Activated B cell treated with CpG ODN at 0.5 μM for 24 hours (primary cell): ENCODE results near the gene GTF2A1. TPM values are rescaled to one million over a fixed set of nuclear protein-coding genes. Genes with fewer than 3 reads are reported as not detected.
A peak's percentile ranks its signal among the peaks of the same experiment; 100 is the strongest.

Experiments used
- ATAC-seq: fragments of 200-7000 bp; cut with Tn5 transposase; one replicate; pipeline ENCODE4 v1.10.0; 2021; ENCODE audit warnings: low read depth, mild to moderate bottlenecking, moderate library complexity
- CTCF ChIA-PET: fragments of 350-600 bp; sonication (Branson Sonifier 250); formaldehyde crosslinking; loops from one replicate; lab custom pipeline; 2021; ENCODE audit warnings: antibody characterized with exemption; lab: Charles Lee
- POLR2A ChIA-PET: fragments of 350-600 bp; sonication (Branson Sonifier 250); formaldehyde crosslinking; loops from one replicate; lab custom pipeline; 2021; ENCODE audit warnings: antibody characterized with exemption; lab: Charles Lee
- DNase-seq: peaks from one replicate; pipeline ENCODE4 v3.0.0; 2022
- H3K27ac Mint-ChIP-seq: one replicate; pipeline ENCODE4 v1.8.0; 2020; ENCODE audit warnings: mixed read lengths
- H3K27me3 Mint-ChIP-seq: one replicate; pipeline ENCODE4 v1.8.0; 2021; ENCODE audit warnings: mixed read lengths
- H3K36me3 Mint-ChIP-seq: one replicate; pipeline ENCODE4 v1.8.0; 2021; ENCODE audit warnings: low read depth, mixed read lengths
- H3K4me1 Mint-ChIP-seq: one replicate; pipeline ENCODE4 v1.8.0; 2021; ENCODE audit warnings: mixed read lengths
- H3K4me3 Mint-ChIP-seq: one replicate; pipeline ENCODE4 v1.8.0; 2020; ENCODE audit warnings: mild to moderate bottlenecking, mixed read lengths
- H3K9me3 Mint-ChIP-seq: one replicate; pipeline ENCODE4 v1.8.0; 2020; ENCODE audit warnings: mixed read lengths
- CTCF ChIP-seq: fragments of 200-600 bp; IDR thresholded peaks from one replicate; pipeline ENCODE4 v1.8.0; 2022; ENCODE audit warnings: antibody characterized with exemption, mild to moderate bottlenecking
- intact Hi-C: fragments of 100-400 bp; cut with micrococcal nuclease; formaldehyde crosslinking; loops from one replicate; pipeline ENCODE4 v1.15.1; 2024
- total RNA-seq: library from RNA; stranded (reverse); gene quantifications from 2 replicates; pipeline ENCODE4 v1.2.3, GENCODE V29; 2022

The GTF2A1 gene
- total RNA-seq, 1 donor from 2014 or later, result 38.5 TPM

GRCh38 chr14:81211844-81212243, 8.9 kb downstream of the GTF2A1 start:
- DNase-seq (no peak), ATAC-seq (peak; percentile 80)
- peaks cover 11% of the 10 kb centered on the region for H3K9me3 Mint-ChIP-seq
- TF ChIP-seq CTCF, result no peak
- ChIA-PET CTCF (interaction anchor here (0.6 to 3.5 kb wide), 8 partner anchors 10 to 282 kb away, joined by 3 to 29 read pairs (median 5); no protein-coding TSS in a partner anchor), POLR2A (interaction anchor here (3.5 kb wide), 1 partner anchor 9 kb away, joined by 24 read pairs; the partner anchor contains the start of gene GTF2A1)
- H3K4me1 Mint-ChIP-seq, result peaks cover 53% of the 10 kb centered on the region
- no peak overlapping the region for H3K4me3 Mint-ChIP-seq
- H3K27me3 Mint-ChIP-seq, result no peaks in the 10 kb centered on the region
- no peak overlapping the region for H3K27ac Mint-ChIP-seq
- intact Hi-C loops, result loop anchor here (1.0 to 2.0 kb wide), 4 partner anchors 149 to 258 kb away; no protein-coding TSS in a partner anchor
- H3K36me3 Mint-ChIP-seq, result peaks cover 79% of the 10 kb centered on the region

GRCh38 chr14:81209167-81209836, 11.5 kb downstream of the GTF2A1 start:
- CTCF ChIA-PET, result no interaction called here
- Mint-ChIP-seq H3K27ac (peak overlapping the region; percentile 89), H3K4me3 (peak overlapping the region; percentile 63), H3K27me3 (no peaks in the 10 kb centered on the region), H3K4me1 (peaks cover 64% of the 10 kb centered on the region), H3K9me3 (peaks cover 11% of the 10 kb centered on the region), H3K36me3 (peaks cover 82% of the 10 kb centered on the region)
- TF ChIP-seq CTCF, result no peak
- POLR2A ChIA-PET, result interaction anchor here (2.5 to 3.5 kb wide), 2 partner anchors 9 to 12 kb away, joined by 14 to 24 read pairs; partner anchors contain the start of gene GTF2A1
- intact Hi-C loops, result loop anchor here (1.0 to 2.0 kb wide), 3 partner anchors 10 to 250 kb away; no protein-coding TSS in a partner anchor
- ATAC-seq (peak; percentile 75), DNase-seq (no peak)

GRCh38 chr14:81208489-81208888, 12.3 kb downstream of the GTF2A1 start:
- H3K27me3 Mint-ChIP-seq, result no peaks in the 10 kb centered on the region
- H3K4me1 Mint-ChIP-seq, result peaks cover 64% of the 10 kb centered on the region
- no peak for DNase-seq
- H3K4me3 Mint-ChIP-seq, result no peak overlapping the region
- TF ChIP-seq CTCF, result no peak
- peaks cover 81% of the 10 kb centered on the region for H3K36me3 Mint-ChIP-seq
- intact Hi-C loops, result loop anchor here (2.0 kb wide), 1 partner anchor 38 kb away; no protein-coding TSS in a partner anchor
- ATAC-seq, result no peak
- peak overlapping the region; percentile 89 for H3K27ac Mint-ChIP-seq
- ChIA-PET CTCF (no interaction called here), POLR2A (no interaction called here)
- peaks cover 11% of the 10 kb centered on the region for H3K9me3 Mint-ChIP-seq

- intact Hi-C loops, result no loop called here
- Mint-ChIP-seq H3K27me3 (no peaks in the 10 kb centered on the region), H3K9me3 (peaks cover 11% of the 10 kb centered on the region), H3K27ac (peak overlapping the region; percentile 19), H3K4me3 (no peak overlapping the region), H3K4me1 (peaks cover 52% of the 10 kb centered on the region), H3K36me3 (peaks cover 79% of the 10 kb centered on the region)
- DNase-seq, result no peak
- TF ChIP-seq CTCF, result no peak
- ChIA-PET POLR2A (no interaction called here), CTCF (no interaction called here)
- ATAC-seq, result no peak
Observed at GRCh38 chr14:81206115-81206514, 14.6 kb downstream of the GTF2A1 start.

- no peak overlapping the region for H3K4me3 Mint-ChIP-seq
- H3K27me3 Mint-ChIP-seq, result no peaks in the 10 kb centered on the region
- H3K27ac Mint-ChIP-seq, result peak overlapping the region; percentile 19
- ChIA-PET POLR2A (no interaction called here), CTCF (no interaction called here)
- peaks cover 11% of the 10 kb centered on the region for H3K9me3 Mint-ChIP-seq
- intact Hi-C loops, result no loop called here
- DNase-seq, result no peak
- H3K36me3 Mint-ChIP-seq, result peaks cover 75% of the 10 kb centered on the region
- no peak for TF ChIP-seq CTCF
- peaks cover 48% of the 10 kb centered on the region for H3K4me1 Mint-ChIP-seq
- no peak for ATAC-seq
Observed at GRCh38 chr14:81205639-81206038, 15.1 kb downstream of the GTF2A1 start.
